ENCODE data around the gene SNRPA1.
A peak's percentile ranks its signal among the peaks of the same experiment; 100 is the strongest.

Gene SNRPA1

GRCh38 chr15:101255615-101256241 lies 39.3 kb downstream of the SNRPA1 start:
- DNase-seq: no peak

GRCh38 chr15:101255051-101255395 lies 40.0 kb downstream of the SNRPA1 start:
- DNase-seq: no peak

- DNase-seq: no peak
These were observed 40.6 kb downstream of the SNRPA1 start for GRCh38 chr15:101254157-101255050.

GRCh38 chr15:101252836-101253235 lies 42.2 kb downstream of the SNRPA1 start:
- no peak for DNase-seq

- DNase-seq: peak; percentile 59
These were observed 42.9 kb downstream of the SNRPA1 start, which contains the start of gene CHSY1 for GRCh38 chr15:101251830-101252820. Gene CHSY1 (minus strand): TSS chr15:101252048. CDS start chr15:101251456, 592 bp downstream.

- DNase-seq: peak; percentile 40
These were observed 43.9 kb downstream of the SNRPA1 start for GRCh38 chr15:101250873-101251829.

- peak; percentile 12 for DNase-seq
These were observed 44.7 kb downstream of the SNRPA1 start for GRCh38 chr15:101250341-101250831.

GRCh38 chr15:101248274-101248673 lies 46.8 kb downstream of the SNRPA1 start:
- no peak for DNase-seq

GRCh38 chr15:101246824-101247745 lies 48.0 kb downstream of the SNRPA1 start:
- no peak for DNase-seq

- no peak for DNase-seq
These were observed 48.7 kb downstream of the SNRPA1 start for GRCh38 chr15:101246391-101246790.

GRCh38 chr15:101244889-101245668 lies 50.0 kb downstream of the SNRPA1 start:
- no peak for DNase-seq

- DNase-seq: no peak
These were observed 50.8 kb downstream of the SNRPA1 start for GRCh38 chr15:101244036-101244781.

- no peak for DNase-seq
These were observed 51.6 kb downstream of the SNRPA1 start for GRCh38 chr15:101243420-101243819.

GRCh38 chr15:101242999-101243336 lies 52.1 kb downstream of the SNRPA1 start:
- no peak for DNase-seq

- no peak for DNase-seq
These were observed 52.7 kb downstream of the SNRPA1 start for GRCh38 chr15:101242160-101242998.

- DNase-seq: no peak
These were observed 54.7 kb downstream of the SNRPA1 start for GRCh38 chr15:101240358-101240757.

GRCh38 chr15:101239724-101240136 lies 55.3 kb downstream of the SNRPA1 start:
- DNase-seq: no peak

- no peak for DNase-seq
These were observed 57.8 kb downstream of the SNRPA1 start for GRCh38 chr15:101237251-101237650.

Data from NCI-H1092 treated with DMSO at 0.1 percent for 48 hours (cell line).